Choroid plexus epithelial cell (primary cell): Measurements from ENCODE around the gene ITSN1.

ENCODE experiments used
- DNase-seq: peaks from one replicate; pipeline ENCODE4 v3.0.0-alpha.2; 2010; ENCODE audit warnings: low read depth
- H3K4me3 ChIP-seq: 2 replicates; pipeline ENCODE4 v1.5.1; 2011; ENCODE audit warnings: low read depth, mild to moderate bottlenecking, control low read depth, low read length, moderate library complexity
- TF ChIP-seq, protein P1 (sequence below): conservative IDR thresholded peaks from 2 replicates; pipeline ENCODE4 v1.5.1; 2011; ENCODE audit warnings: low read depth, mild to moderate bottlenecking, control low read depth, inconsistent platforms, low read length, moderate library complexity

The ITSN1 gene

DNA sequence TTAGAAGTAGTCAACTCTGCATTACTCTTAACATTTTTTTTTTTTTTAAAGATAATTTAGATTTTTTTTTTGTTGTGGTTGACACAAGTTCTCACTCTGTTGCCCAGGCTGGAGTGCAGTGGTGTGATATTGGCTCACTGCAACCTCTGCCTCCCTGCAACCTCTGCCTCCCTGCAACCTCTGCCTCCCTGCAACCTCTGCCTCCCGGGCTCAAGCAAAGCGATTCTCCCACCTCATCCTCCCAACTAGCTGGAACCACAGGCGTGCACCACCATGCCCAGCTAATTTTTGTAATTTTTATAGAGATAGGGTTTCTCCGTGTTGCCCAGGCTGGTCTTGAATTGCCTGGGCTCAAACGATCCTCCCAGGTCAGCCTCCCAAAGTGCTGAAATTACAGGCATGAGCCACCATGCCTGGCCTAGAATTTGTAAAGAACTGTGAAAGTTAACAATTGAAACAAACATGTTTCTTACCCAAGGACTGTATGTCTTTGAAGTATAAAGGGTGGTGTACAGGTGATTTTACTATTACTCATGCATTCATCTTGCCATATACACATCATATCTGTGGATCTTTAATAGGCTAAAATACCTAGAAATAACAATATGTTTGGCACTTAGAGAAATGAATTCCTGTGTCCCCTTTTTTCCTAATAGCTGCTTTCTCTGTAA is 158.6 kb downstream of the ITSN1 start:
- no peak for DNase-seq
- TF ChIP-seq, protein P1, sequence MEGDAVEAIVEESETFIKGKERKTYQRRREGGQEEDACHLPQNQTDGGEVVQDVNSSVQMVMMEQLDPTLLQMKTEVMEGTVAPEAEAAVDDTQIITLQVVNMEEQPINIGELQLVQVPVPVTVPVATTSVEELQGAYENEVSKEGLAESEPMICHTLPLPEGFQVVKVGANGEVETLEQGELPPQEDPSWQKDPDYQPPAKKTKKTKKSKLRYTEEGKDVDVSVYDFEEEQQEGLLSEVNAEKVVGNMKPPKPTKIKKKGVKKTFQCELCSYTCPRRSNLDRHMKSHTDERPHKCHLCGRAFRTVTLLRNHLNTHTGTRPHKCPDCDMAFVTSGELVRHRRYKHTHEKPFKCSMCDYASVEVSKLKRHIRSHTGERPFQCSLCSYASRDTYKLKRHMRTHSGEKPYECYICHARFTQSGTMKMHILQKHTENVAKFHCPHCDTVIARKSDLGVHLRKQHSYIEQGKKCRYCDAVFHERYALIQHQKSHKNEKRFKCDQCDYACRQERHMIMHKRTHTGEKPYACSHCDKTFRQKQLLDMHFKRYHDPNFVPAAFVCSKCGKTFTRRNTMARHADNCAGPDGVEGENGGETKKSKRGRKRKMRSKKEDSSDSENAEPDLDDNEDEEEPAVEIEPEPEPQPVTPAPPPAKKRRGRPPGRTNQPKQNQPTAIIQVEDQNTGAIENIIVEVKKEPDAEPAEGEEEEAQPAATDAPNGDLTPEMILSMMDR = no peak

DNA sequence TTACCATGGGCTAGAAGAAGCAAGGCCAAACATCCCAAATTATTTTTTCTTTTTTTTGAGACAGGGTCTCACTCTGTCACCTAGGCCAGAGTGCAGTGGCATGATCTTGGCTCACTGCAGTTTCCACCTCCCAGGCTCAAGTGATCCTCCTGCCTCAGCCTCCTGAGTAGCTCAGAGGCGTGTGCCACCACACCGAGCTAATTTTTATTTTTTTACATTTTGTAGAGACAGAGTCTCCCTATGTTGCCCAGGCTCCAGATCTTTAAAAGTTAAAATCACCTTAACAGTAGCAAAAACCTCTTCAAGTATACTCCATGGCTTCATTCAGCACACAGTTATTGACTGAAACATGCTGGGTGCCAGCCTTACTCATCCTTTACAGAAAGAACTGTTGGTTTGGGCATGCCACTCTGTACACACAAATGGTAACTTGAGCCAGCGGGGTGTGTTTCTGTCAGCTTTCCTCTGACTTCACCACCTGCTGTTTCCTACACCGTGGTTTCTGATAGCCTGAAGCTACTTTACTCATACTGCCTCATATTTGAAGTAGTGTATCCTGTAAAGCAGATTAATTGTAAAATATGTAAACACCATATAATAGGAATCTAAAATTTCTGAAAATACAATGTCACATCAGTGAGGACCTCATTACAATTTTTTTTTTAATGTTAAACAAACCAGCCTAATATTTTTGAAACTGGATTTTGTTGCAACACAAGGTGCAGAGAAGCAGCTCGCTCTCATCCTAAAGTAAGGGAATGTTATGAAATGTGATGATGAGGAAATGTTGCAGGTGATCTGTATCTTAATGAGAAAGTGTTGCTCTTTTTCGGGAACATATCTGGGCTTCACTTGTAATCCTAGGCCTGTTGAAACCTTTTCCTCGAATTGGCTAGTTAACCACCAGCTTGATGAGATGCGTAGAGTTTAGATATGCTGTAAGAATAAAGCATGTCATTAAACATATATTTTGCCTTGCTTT is 159.4 kb downstream of the ITSN1 start:
- DNase-seq = peak; percentile 74
- H3K4me3 ChIP-seq = no peak overlapping the region
- TF ChIP-seq, protein P1 = no peak

More for the DNA sequence above, 158.6 kb downstream of the ITSN1 start:
- H3K4me3 ChIP-seq = no peak overlapping the region

DNA sequence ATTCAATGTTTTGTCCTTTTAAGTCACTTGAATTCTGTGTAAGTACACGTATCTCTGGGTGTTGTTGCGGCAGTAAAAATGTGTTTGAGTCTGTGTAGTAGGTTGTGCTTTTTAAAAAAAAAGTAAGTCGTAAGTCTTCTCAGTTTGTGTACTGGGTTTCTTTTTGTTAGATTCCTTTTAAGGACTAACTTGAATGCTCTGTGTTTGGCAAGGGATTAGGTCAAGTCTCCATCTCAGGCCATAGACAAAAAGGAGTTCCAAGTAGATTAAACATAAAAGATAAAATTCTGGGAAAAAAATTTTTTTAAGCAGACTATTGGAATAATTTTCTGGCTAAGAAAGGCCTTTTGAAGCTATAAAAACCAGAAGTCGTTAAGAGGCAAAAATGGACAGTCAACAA is 160.2 kb downstream of the ITSN1 start:
- no peak overlapping the region for H3K4me3 ChIP-seq
- no peak for DNase-seq
- TF ChIP-seq, protein P1 = no peak

DNA sequence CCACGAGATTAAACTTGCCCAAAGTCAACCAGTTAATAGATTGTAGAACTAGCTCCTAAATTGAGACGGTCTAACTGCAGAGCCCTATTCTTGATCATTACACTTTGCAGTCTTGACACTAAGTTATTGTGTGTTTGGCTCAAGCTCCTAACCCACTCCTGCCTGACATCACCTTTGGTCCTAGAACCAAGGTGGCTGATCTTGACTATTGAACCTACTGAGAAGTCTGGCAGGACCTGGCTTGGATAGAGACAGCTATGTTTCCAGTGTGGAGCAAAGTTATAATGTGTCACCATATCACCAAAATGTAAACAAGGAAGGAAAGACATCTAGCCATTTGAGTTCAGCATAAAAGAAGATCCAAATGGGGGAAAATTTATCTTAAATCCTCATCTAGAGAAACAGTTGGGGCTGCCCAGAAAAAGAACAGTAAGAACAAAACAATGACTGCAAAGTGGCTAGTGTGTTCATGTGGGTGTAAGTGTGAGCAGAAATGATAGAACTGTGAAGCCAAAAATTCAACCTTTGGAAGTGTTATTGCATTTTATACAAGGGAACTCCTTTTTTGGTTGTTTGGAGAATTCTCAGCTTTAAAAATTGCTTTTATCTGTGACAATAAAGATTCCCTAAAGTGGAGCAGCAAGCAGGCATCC is 166.5 kb downstream of the ITSN1 start:
- TF ChIP-seq, protein P1 = no peak
- H3K4me3 ChIP-seq = no peak overlapping the region
- no peak for DNase-seq

DNA sequence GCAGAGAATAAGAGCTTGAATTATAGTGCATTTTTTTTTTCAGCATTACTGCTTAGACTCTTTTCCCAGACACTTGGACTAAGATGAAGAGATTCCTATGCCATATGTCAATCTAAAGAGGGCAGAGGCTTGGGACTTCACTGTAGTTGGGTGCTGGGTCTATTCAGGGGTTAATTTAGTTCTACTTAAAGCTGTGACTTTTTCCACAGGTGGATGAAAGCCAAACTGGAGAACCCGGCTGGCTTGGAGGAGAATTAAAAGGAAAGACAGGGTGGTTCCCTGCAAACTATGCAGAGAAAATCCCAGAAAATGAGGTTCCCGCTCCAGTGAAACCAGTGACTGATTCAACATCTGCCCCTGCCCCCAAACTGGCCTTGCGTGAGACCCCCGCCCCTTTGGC is 168.5 kb downstream of the ITSN1 start:
- TF ChIP-seq, protein P1 = no peak
- DNase-seq = no peak
- H3K4me3 ChIP-seq = no peak overlapping the region

DNA sequence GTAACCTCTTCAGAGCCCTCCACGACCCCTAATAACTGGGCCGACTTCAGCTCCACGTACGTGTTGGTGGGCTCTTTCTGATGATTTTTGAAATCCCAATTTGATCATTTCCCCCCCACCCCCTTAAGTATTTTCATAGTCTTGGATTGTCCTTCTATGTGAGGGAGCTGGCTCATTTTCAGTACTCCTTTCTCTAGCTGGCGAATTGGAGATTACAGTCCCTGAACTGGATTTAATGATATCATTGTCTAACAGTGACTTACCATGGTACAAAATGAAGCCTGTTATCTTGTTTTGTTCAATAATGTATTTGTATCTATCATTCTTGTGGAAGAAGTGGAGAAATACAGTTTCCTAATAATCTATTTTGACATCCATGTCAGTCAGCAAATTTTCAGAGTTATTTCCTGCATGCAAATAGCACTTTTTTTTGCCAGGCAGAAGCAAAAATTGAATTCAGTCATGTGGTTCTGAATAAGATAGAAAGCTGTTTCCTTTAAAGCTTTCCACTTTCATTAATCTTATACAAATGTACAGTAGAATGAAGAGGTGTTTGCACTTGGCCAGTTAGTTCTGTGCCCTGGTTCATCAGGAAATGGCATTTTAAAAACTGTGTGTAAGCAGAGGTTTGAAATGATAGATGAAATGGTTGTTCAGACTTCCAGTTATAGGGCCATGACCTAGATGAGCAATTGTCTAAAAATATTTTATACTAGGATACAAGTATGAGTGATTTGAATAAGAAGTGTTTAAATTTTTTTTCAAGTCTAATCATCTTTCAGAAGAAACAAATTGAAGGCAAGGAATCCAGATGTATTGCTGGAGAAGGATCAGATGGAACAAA is 169.1 kb downstream of the ITSN1 start:
- TF ChIP-seq, protein P1 = no peak
- no peak for DNase-seq
- no peak overlapping the region for H3K4me3 ChIP-seq
